Uterus (tissue), 2 donors: ENCODE measurements around the gene TSPAN4.

Experiments used
- CTCF ChIP-seq, 4 experiments: fragments of 200-600 bp in 2 of 4; fragments of 450-650 bp in 2 of 4; sonication (generic) in 2 of 4; IDR thresholded peaks; one replicate each; pipeline ENCODE4 v1.5.1; 2016 to 2019; ENCODE audit warnings: antibody characterized with exemption in 4 of 4, mild to moderate bottlenecking in 2 of 4, moderate library complexity in 1 of 4
- POLR2A ChIP-seq, 2 donors: fragments of 450-650 bp; IDR thresholded peaks; one replicate each; pipeline ENCODE4 v1.6.1; 2016; ENCODE audit warnings: antibody characterized with exemption in 2 of 2, mild to moderate bottlenecking in 1 of 2, moderate library complexity in 1 of 2

- TF ChIP-seq CTCF (IDR thresholded peaks at IDR 0.05), result no peak
- no peak for TF ChIP-seq POLR2A (IDR thresholded peaks at IDR 0.05)
Observed at GRCh38 chr11:847876-848275, 5.2 kb downstream of the TSPAN4 start.
